Measurements from ENCODE around the gene DTYMK. TPM values are rescaled to one million over a fixed set of nuclear protein-coding genes. Genes with fewer than 3 reads are reported as not detected.

DTYMK gene
- total RNA-seq, 1 experiment from 2014 or later, result 55.3 TPM

GRCh38 chr2:241638940-241639339 lies 47.7 kb downstream of the DTYMK start:
- in situ Hi-C loops (cut with HindIII; ENCODE audit: low pct_unique_long_range_greater_than_20kb, low sequenced_read_pairs), result no loop called here
- DNase-seq (ENCODE audit: low read depth, low spot score), result no peak

GRCh38 chr2:241637795-241638660 lies 48.6 kb downstream of the DTYMK start:
- in situ Hi-C loops (cut with HindIII; ENCODE audit: low pct_unique_long_range_greater_than_20kb, low sequenced_read_pairs), result no loop called here
- DNase-seq (ENCODE audit: low read depth, low spot score), result no peak

GRCh38 chr2:241637018-241637794 lies 49.4 kb downstream of the DTYMK start, which contains the start of the genes ATG4B and THAP4:
Gene ATG4B, plus strand, starts transcription at chr2:241637693. Its CDS starts 22 bp downstream, at chr2:241637715.
Gene THAP4, minus strand, starts transcription at chr2:241637158. Its CDS starts 141 bp downstream, at chr2:241637017.
- in situ Hi-C loops (cut with HindIII; ENCODE audit: low pct_unique_long_range_greater_than_20kb, low sequenced_read_pairs), result no loop called here
- peak; percentile 85 for DNase-seq (ENCODE audit: low read depth, low spot score)

GRCh38 chr2:241636182-241637017 lies 50.2 kb downstream of the DTYMK start:
- DNase-seq (ENCODE audit: low read depth, low spot score), result peak; percentile 4
- in situ Hi-C loops (cut with HindIII; ENCODE audit: low pct_unique_long_range_greater_than_20kb, low sequenced_read_pairs), result no loop called here

GRCh38 chr2:241635756-241636155 lies 50.9 kb downstream of the DTYMK start:
- in situ Hi-C loops (cut with HindIII; ENCODE audit: low pct_unique_long_range_greater_than_20kb, low sequenced_read_pairs), result no loop called here
- no peak for DNase-seq (ENCODE audit: low read depth, low spot score)

- no peak for DNase-seq (ENCODE audit: low read depth, low spot score)
- in situ Hi-C loops (cut with HindIII; ENCODE audit: low pct_unique_long_range_greater_than_20kb, low sequenced_read_pairs), result no loop called here
Measured at GRCh38 chr2:241633561-241633960, 53.1 kb downstream of the DTYMK start.

- in situ Hi-C loops (cut with HindIII; ENCODE audit: low pct_unique_long_range_greater_than_20kb, low sequenced_read_pairs), result no loop called here
- no peak for DNase-seq (ENCODE audit: low read depth, low spot score)
Measured at GRCh38 chr2:241632478-241633325, 53.9 kb downstream of the DTYMK start.

GRCh38 chr2:241629762-241630435 lies 56.7 kb downstream of the DTYMK start:
- no peak for DNase-seq (ENCODE audit: low read depth, low spot score)
- in situ Hi-C loops (cut with HindIII; ENCODE audit: low pct_unique_long_range_greater_than_20kb, low sequenced_read_pairs), result no loop called here

- in situ Hi-C loops (cut with HindIII; ENCODE audit: low pct_unique_long_range_greater_than_20kb, low sequenced_read_pairs), result no loop called here
- DNase-seq (ENCODE audit: low read depth, low spot score), result no peak
Measured at GRCh38 chr2:241627675-241628074, 58.9 kb downstream of the DTYMK start.

Other genes with a start within 250 kb of the DTYMK start
- gene STK25, start 178.2 kb downstream of the DTYMK start, total RNA-seq (2014; rRNA removed; shearing (Covaris generic)), result 55.9 and 64.2 TPM in 2 replicates
- gene BOK, start 128.1 kb downstream of the DTYMK start, total RNA-seq (2014; rRNA removed; shearing (Covaris generic)), result 9.0 and 10.6 TPM in 2 replicates
- 35.2 and 39.6 TPM in 2 replicates for gene THAP4, start 49.7 kb downstream of the DTYMK start, total RNA-seq (2014; rRNA removed; shearing (Covaris generic))
- 24.1 and 30.3 TPM in 2 replicates for gene ATG4B, start 49.1 kb downstream of the DTYMK start, total RNA-seq (2014; rRNA removed; shearing (Covaris generic))
- gene ING5, start 15.2 kb upstream of the DTYMK start, total RNA-seq (2014; rRNA removed; shearing (Covaris generic)), result 23.9 and 24.2 TPM in 2 replicates
- gene D2HGDH, start 47.8 kb upstream of the DTYMK start, total RNA-seq (2014; rRNA removed; shearing (Covaris generic)), result 8.8 and 9.0 TPM in 2 replicates
- gene GAL3ST2, start 90.0 kb upstream of the DTYMK start, total RNA-seq (2014; rRNA removed; shearing (Covaris generic)), result not detected in 2 replicates
- not detected in 2 replicates for gene NEU4, start 122.4 kb upstream of the DTYMK start, total RNA-seq (2014; rRNA removed; shearing (Covaris generic))
- not detected in 2 replicates for gene PDCD1, start 172.1 kb upstream of the DTYMK start, total RNA-seq (2014; rRNA removed; shearing (Covaris generic))
- gene RTP5, start 182.9 kb upstream of the DTYMK start, total RNA-seq (2014; rRNA removed; shearing (Covaris generic)), result not detected in 2 replicates